Fibroblast of lung (primary cell): Measurements from ENCODE around the gene HS3ST3A1. TPM values are rescaled to one million over a fixed set of nuclear protein-coding genes. Genes with fewer than 3 reads are reported as not detected.

ENCODE experiments used
- DNase-seq, 2 donors: peaks; one replicate each; pipeline versions ENCODE4 v3.0.0 to v3.0.0-alpha.2; 2010; ENCODE audit warnings: low read depth in 2 of 2
- H2AFZ ChIP-seq: 2 replicates; pipeline ENCODE4 v1.5.1; 2012; ENCODE audit warnings: low read length, control low read depth, inconsistent platforms
- H3K27ac ChIP-seq: 2 replicates; pipeline ENCODE4 v1.5.1; 2011; ENCODE audit warnings: low read length, control low read depth; ENCODE audit not compliant: insufficient read depth
- H3K27me3 ChIP-seq: 2 replicates; pipeline ENCODE4 v1.5.1; 2011; ENCODE audit warnings: mild to moderate bottlenecking, low read length; ENCODE audit not compliant: control insufficient read depth, insufficient read depth
- H3K36me3 ChIP-seq: 2 replicates; pipeline ENCODE4 v1.5.1; 2011; ENCODE audit warnings: low read length; ENCODE audit not compliant: control insufficient read depth, insufficient read depth
- H3K4me1 ChIP-seq: 2 replicates; pipeline ENCODE4 v1.5.1; 2011; ENCODE audit warnings: low read length; ENCODE audit not compliant: control insufficient read depth, insufficient read depth; ENCODE audit errors: extremely low read depth
- H3K4me2 ChIP-seq: 2 replicates; pipeline ENCODE4 v1.5.1; 2011; ENCODE audit warnings: low read length, control low read depth; ENCODE audit not compliant: insufficient read depth; ENCODE audit errors: extremely low read depth
- H3K4me3 ChIP-seq, 4 experiments: fragments of 200-600 bp in 1 of 4; sonication (generic) in 1 of 4; replicated peaks in 1 of 4; 2 replicates each; pipeline ENCODE4 v1.5.1; 2011 to 2016; ENCODE audit warnings: low read length in 4 of 4, low read depth in 3 of 4, mild to moderate bottlenecking in 3 of 4, control low read depth in 2 of 4, inconsistent platforms in 1 of 4, mixed read lengths in 1 of 4; ENCODE audit not compliant: insufficient read depth in 1 of 4; ENCODE audit errors: control extremely low read depth in 1 of 4
- H3K79me2 ChIP-seq: 2 replicates; pipeline ENCODE4 v1.5.1; 2012; ENCODE audit warnings: mild to moderate bottlenecking, low read length, inconsistent platforms; ENCODE audit not compliant: control insufficient read depth, insufficient read depth
- H3K9ac ChIP-seq: 2 replicates; pipeline ENCODE4 v1.5.1; 2011; ENCODE audit warnings: mild to moderate bottlenecking, low read length, control low read depth; ENCODE audit not compliant: insufficient read depth
- H3K9me3 ChIP-seq: 2 replicates; pipeline ENCODE4 v1.5.1; 2012; ENCODE audit warnings: low read depth, low read length; ENCODE audit not compliant: control insufficient read depth, insufficient read depth
- H4K20me1 ChIP-seq: 2 replicates; pipeline ENCODE4 v1.5.1; 2011; ENCODE audit warnings: low read length; ENCODE audit not compliant: control insufficient read depth, insufficient read depth; ENCODE audit errors: extremely low read depth
- EZH2 ChIP-seq: IDR thresholded peaks from 2 replicates; pipeline ENCODE4 v1.5.1; 2012; ENCODE audit warnings: low read length, control low read depth, mild to moderate bottlenecking; ENCODE audit errors: missing control alignments
- polyA plus RNA-seq, 2 donors: library from polyadenylated mRNA; depleted of rRNA in 1 of 2; stranded (reverse) in 1 of 2; unstranded in 1 of 2; fragments of >200 nt; gene quantifications; 2 replicates each; pipeline ENCODE4 v1.2.1, GENCODE V29; 2011 to 2012; ENCODE audit warnings: missing spikeins in 1 of 2
- total RNA-seq: library from RNA; depleted of rRNA; stranded (reverse); fragments of >200 nt; gene quantifications from 2 replicates; pipeline ENCODE4 v1.2.1, GENCODE V29; 2014
- TF ChIP-seq, protein P1 (sequence below), 2 donors: IDR thresholded peaks in 1 of 2; conservative IDR thresholded peaks in 1 of 2; 1 replicate in 1 of 2; 2 replicates in 1 of 2; pipeline ENCODE4 v1.5.1; 2011 to 2012; ENCODE audit warnings: low read length in 2 of 2, control low read depth in 1 of 2, inconsistent platforms in 1 of 2, low read depth in 1 of 2, mild to moderate bottlenecking in 1 of 2

The HS3ST3A1 gene
- total and polyA plus RNA-seq, 2 donors (not counting 1 experiment from before 2014, with no cell fraction given): 2.4 to 48.7 TPM

DNA sequence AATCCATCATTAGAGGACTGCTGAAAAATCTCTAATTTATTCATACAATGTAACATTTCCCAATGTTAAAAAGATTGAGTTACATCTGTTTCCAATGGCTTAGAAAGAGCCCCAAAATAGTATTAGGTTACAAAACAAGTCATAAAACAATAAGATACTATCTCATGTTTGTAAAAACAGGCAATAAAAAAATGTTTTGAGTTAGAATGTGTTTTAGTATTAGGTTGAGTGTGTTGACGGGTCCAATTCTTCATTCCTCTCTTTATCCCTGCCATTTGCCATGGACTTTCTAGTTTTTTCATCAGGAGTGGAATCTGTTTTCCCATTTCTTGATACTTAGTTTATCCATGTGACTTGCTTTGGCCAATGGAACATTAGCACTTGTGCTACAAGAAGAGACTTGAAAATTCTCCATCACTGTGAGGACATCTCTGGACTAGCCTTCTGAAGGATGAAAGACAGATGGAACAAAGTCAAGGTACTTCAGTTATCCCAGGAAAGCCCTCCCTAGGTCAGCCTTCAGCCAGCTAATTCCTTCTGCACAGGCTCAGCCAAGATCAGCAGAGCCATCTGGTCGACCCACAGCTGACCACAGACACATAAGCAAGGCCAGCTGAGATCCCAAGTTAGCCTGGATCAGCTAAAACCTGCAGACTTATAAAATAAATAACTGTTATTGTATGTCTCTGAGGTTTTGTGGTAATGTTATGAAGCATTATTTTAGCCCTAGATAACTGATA lies 83.3 kb downstream of the HS3ST3A1 start:
- Histone ChIP-seq H3K36me3 (no peaks in the 10 kb centered on the region), H3K79me2 (no peaks in the 10 kb centered on the region), H3K4me1 (peaks cover 4% of the 10 kb centered on the region), H3K9ac (no peak overlapping the region), H3K4me3 (no peak overlapping the region), H3K9me3 (no peaks in the 10 kb centered on the region), H3K27ac (no peak overlapping the region), H2AFZ (no peak overlapping the region), H3K27me3 (no peaks in the 10 kb centered on the region), H3K4me2 (no peak overlapping the region), H4K20me1 (no peaks in the 10 kb centered on the region)
- TF ChIP-seq, protein P1, sequence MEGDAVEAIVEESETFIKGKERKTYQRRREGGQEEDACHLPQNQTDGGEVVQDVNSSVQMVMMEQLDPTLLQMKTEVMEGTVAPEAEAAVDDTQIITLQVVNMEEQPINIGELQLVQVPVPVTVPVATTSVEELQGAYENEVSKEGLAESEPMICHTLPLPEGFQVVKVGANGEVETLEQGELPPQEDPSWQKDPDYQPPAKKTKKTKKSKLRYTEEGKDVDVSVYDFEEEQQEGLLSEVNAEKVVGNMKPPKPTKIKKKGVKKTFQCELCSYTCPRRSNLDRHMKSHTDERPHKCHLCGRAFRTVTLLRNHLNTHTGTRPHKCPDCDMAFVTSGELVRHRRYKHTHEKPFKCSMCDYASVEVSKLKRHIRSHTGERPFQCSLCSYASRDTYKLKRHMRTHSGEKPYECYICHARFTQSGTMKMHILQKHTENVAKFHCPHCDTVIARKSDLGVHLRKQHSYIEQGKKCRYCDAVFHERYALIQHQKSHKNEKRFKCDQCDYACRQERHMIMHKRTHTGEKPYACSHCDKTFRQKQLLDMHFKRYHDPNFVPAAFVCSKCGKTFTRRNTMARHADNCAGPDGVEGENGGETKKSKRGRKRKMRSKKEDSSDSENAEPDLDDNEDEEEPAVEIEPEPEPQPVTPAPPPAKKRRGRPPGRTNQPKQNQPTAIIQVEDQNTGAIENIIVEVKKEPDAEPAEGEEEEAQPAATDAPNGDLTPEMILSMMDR (conservative IDR thresholded peaks at IDR 0.05 in 1 of 2, IDR thresholded peaks at IDR 0.05 in 1 of 2; ENCODE audit: low read depth in 1 of 2, low read length in 2 of 2): no peak
- TF ChIP-seq EZH2: no peak
- peak; percentile 92 to 97 for DNase-seq

DNA sequence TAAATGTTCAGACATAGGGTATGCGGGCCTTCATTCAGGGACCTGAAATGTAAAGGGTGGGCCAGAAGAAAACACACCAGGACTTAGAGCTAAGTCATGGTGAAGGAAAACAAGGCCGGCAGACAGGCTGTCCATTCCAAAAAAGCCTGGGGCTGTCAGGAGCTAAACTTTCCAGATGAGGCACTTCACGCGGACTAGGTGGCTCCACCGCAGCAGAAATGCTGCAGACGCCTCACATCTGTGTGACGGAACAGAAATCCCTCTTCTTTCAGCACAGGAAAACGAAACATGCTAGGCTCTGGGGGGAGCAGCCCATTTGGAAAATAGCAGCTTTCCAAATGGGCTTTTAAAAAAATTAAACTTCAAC lies 88.7 kb downstream of the HS3ST3A1 start:
- no peaks in the 10 kb centered on the region for H4K20me1 ChIP-seq
- peak overlapping the region; percentile 70 for H3K27ac ChIP-seq
- H3K9ac ChIP-seq: no peak overlapping the region
- H3K4me3 ChIP-seq: peak overlapping the region in 1 of 4 experiments; percentile 23
- peak overlapping the region; percentile 59 for H3K4me2 ChIP-seq
- peak; percentile 52 to 79 for DNase-seq
- TF ChIP-seq EZH2: no peak
- TF ChIP-seq, protein P1 (conservative IDR thresholded peaks at IDR 0.05 in 1 of 2, IDR thresholded peaks at IDR 0.05 in 1 of 2; ENCODE audit: low read depth in 1 of 2, low read length in 2 of 2): no peak
- peaks cover 6% of the 10 kb centered on the region for H3K79me2 ChIP-seq
- H3K36me3 ChIP-seq: no peaks in the 10 kb centered on the region
- H2AFZ ChIP-seq: no peak overlapping the region
- no peaks in the 10 kb centered on the region for H3K9me3 ChIP-seq
- no peaks in the 10 kb centered on the region for H3K27me3 ChIP-seq
- no peaks in the 10 kb centered on the region for H3K4me1 ChIP-seq

DNA sequence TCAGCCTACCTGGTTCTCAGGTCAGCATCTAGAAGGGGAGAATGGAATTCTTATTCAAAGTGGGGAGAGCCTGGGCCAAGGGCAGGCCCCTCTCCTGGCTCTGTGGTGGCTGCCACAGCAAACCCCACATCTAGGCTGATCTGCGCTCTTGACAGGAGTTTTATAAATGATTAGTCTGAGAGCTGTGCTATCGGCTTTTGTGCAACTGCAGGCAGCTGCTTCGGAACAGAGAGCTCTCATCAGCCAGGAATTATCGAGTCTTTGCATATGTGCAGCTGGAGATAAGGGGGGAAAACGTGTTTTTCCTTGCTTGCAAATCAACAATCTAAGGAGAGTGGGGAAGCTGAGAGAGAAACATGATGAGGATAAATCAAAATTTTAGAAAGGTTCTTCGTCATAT lies 91.7 kb downstream of the HS3ST3A1 start:
- H3K4me1 ChIP-seq: no peaks in the 10 kb centered on the region
- no peak overlapping the region for H2AFZ ChIP-seq
- H3K4me3 ChIP-seq: peak overlapping the region in 2 of 4 experiments; percentile 3 to 41
- peak; percentile 77 to 81 for DNase-seq
- H3K9ac ChIP-seq: no peak overlapping the region
- peak overlapping the region; percentile 1 for H3K27ac ChIP-seq
- no peaks in the 10 kb centered on the region for H3K9me3 ChIP-seq
- no peaks in the 10 kb centered on the region for H3K27me3 ChIP-seq
- H3K79me2 ChIP-seq: peaks cover 9% of the 10 kb centered on the region
- H3K36me3 ChIP-seq: no peaks in the 10 kb centered on the region
- H4K20me1 ChIP-seq: no peaks in the 10 kb centered on the region
- H3K4me2 ChIP-seq: peak overlapping the region; percentile 44
- no peak for TF ChIP-seq EZH2
- TF ChIP-seq, protein P1 (conservative IDR thresholded peaks at IDR 0.05 in 1 of 2, IDR thresholded peaks at IDR 0.05 in 1 of 2; ENCODE audit: low read depth in 1 of 2, low read length in 2 of 2): no peak
